GM12864 (cell line): ENCODE measurements around the gene CEP170.

ENCODE experiments used
- DNase-seq: peaks from one replicate; pipeline ENCODE4 v3.0.0-alpha.2; 2011; ENCODE audit warnings: low read depth
- H3K4me3 ChIP-seq: 2 replicates; pipeline ENCODE4 v1.5.1; 2011; ENCODE audit warnings: mild to moderate bottlenecking, low read depth, low read length, control low read depth
- CTCF ChIP-seq: IDR thresholded peaks from 2 replicates; pipeline ENCODE4 v1.5.1; 2011; ENCODE audit warnings: low read depth, mild to moderate bottlenecking, moderate library complexity, low read length, control low read depth, inconsistent platforms; ENCODE audit errors: missing control alignments

CEP170 gene

GRCh38 chr1:243273945-243274344 is 18.9 kb upstream of the CEP170 start:
- TF ChIP-seq CTCF = no peak
- no peak overlapping the region for H3K4me3 ChIP-seq
- no peak for DNase-seq

GRCh38 chr1:243273506-243273905 is 18.4 kb upstream of the CEP170 start:
- no peak for DNase-seq
- H3K4me3 ChIP-seq = no peak overlapping the region
- no peak for TF ChIP-seq CTCF

GRCh38 chr1:243272401-243272800 is 17.3 kb upstream of the CEP170 start:
- H3K4me3 ChIP-seq = no peak overlapping the region
- DNase-seq = no peak
- no peak for TF ChIP-seq CTCF

GRCh38 chr1:243271996-243272395 is 16.9 kb upstream of the CEP170 start:
- H3K4me3 ChIP-seq = no peak overlapping the region
- no peak for DNase-seq
- no peak for TF ChIP-seq CTCF

- no peak for TF ChIP-seq CTCF
- DNase-seq = no peak
- H3K4me3 ChIP-seq = no peak overlapping the region
These were observed 15.2 kb upstream of the CEP170 start for GRCh38 chr1:243270097-243270864.

- DNase-seq = no peak
- TF ChIP-seq CTCF = no peak
- H3K4me3 ChIP-seq = no peak overlapping the region; the same call in 1 of the 2 replicates
These were observed 14.3 kb upstream of the CEP170 start for GRCh38 chr1:243269461-243269801.

- DNase-seq = no peak
- H3K4me3 ChIP-seq = no peak overlapping the region; the same call in 1 of the 2 replicates
- TF ChIP-seq CTCF = no peak
These were observed 13.8 kb upstream of the CEP170 start for GRCh38 chr1:243268751-243269460.
